Trophoblast cell (in vitro differentiated cells and primary cell): ENCODE results near the gene FRMD6.

Source experiments
- DNase-seq, 2 donors: peaks; one replicate each; pipeline ENCODE4 v3.0.0-alpha.2; 2016
- H2AFZ ChIP-seq: 2 replicates; pipeline ENCODE4 v1.6.1; 2013; ENCODE audit warnings: low read length, moderate library complexity, mild to moderate bottlenecking; ENCODE audit not compliant: insufficient read depth, poor library complexity
- H2AK5ac ChIP-seq: 2 replicates; pipeline ENCODE4 v1.6.1; 2013; ENCODE audit warnings: mild to moderate bottlenecking, low read length
- H2BK120ac ChIP-seq: 2 replicates; pipeline ENCODE4 v1.6.1; 2013; ENCODE audit warnings: low read length, mild to moderate bottlenecking, moderate library complexity; ENCODE audit not compliant: insufficient read depth, poor library complexity
- H2BK12ac ChIP-seq: 2 replicates; pipeline ENCODE4 v1.6.1; 2013; ENCODE audit warnings: mild to moderate bottlenecking, low read length, moderate library complexity
- H2BK5ac ChIP-seq: 2 replicates; pipeline ENCODE4 v1.6.1; 2013; ENCODE audit warnings: low read length, low read depth, moderate library complexity, mild to moderate bottlenecking; ENCODE audit not compliant: poor library complexity
- H3K14ac ChIP-seq: 2 replicates; pipeline ENCODE4 v1.6.1; 2013; ENCODE audit warnings: mild to moderate bottlenecking, low read length
- H3K18ac ChIP-seq: 2 replicates; pipeline ENCODE4 v1.6.1; 2013; ENCODE audit warnings: mild to moderate bottlenecking, low read length
- H3K23ac ChIP-seq: 2 replicates; pipeline ENCODE4 v1.6.1; 2013; ENCODE audit warnings: low read length
- H3K27ac ChIP-seq: 2 replicates; pipeline ENCODE4 v1.5.1; 2013; ENCODE audit warnings: low read depth, mild to moderate bottlenecking, inconsistent platforms, low read length, moderate library complexity
- H3K27me3 ChIP-seq: 2 replicates; pipeline ENCODE4 v1.6.1; 2013; ENCODE audit warnings: inconsistent platforms, mild to moderate bottlenecking, low read length, moderate library complexity; ENCODE audit not compliant: insufficient read depth
- H3K36me3 ChIP-seq, 2 experiments: 1 replicate in 1 of 2; 2 replicates in 1 of 2; pipeline ENCODE4 v1.6.1; 2013; ENCODE audit warnings: low read length in 2 of 2, mild to moderate bottlenecking in 2 of 2, moderate library complexity in 1 of 2; ENCODE audit not compliant: insufficient read depth in 2 of 2, control insufficient read depth in 1 of 2
- H3K4ac ChIP-seq: 2 replicates; pipeline ENCODE4 v1.6.1; 2013; ENCODE audit warnings: low read depth, mild to moderate bottlenecking, low read length, moderate library complexity
- H3K4me1 ChIP-seq, 2 experiments: 1 replicate in 1 of 2; 2 replicates in 1 of 2; pipeline ENCODE4 v1.6.1; 2013; ENCODE audit warnings: low read length in 2 of 2, mild to moderate bottlenecking in 2 of 2, moderate library complexity in 1 of 2; ENCODE audit not compliant: insufficient read depth in 2 of 2, control insufficient read depth in 1 of 2
- H3K4me2 ChIP-seq: 2 replicates; pipeline ENCODE4 v1.6.1; 2013; ENCODE audit warnings: inconsistent platforms, mild to moderate bottlenecking, low read length, moderate library complexity
- H3K4me3 ChIP-seq: 2 replicates; pipeline ENCODE4 v1.5.1; 2013; ENCODE audit warnings: mild to moderate bottlenecking, low read depth, low read length, inconsistent platforms
- H3K79me1 ChIP-seq: one replicate; pipeline ENCODE4 v1.6.1; 2013; ENCODE audit warnings: low read length
- H3K79me2 ChIP-seq: 2 replicates; pipeline ENCODE4 v1.6.1; 2013; ENCODE audit warnings: low read length, mild to moderate bottlenecking; ENCODE audit not compliant: control insufficient read depth, insufficient read depth, poor library complexity
- H3K9ac ChIP-seq: 2 replicates; pipeline ENCODE4 v1.6.1; 2013; ENCODE audit warnings: mild to moderate bottlenecking, low read length
- H3K9me3 ChIP-seq: 2 replicates; pipeline ENCODE4 v1.6.1; 2013; ENCODE audit warnings: low read depth, mild to moderate bottlenecking, control low read depth, inconsistent platforms, low read length; ENCODE audit not compliant: insufficient read depth
- H4K12ac ChIP-seq: 2 replicates; pipeline ENCODE4 v1.6.1; 2013; ENCODE audit warnings: low read depth, mild to moderate bottlenecking, low read length, moderate library complexity
- H4K8ac ChIP-seq: 2 replicates; pipeline ENCODE4 v1.6.1; 2013; ENCODE audit warnings: low read depth, mild to moderate bottlenecking, low read length, moderate library complexity
- H4K91ac ChIP-seq: one replicate; pipeline ENCODE4 v1.6.1; 2013; ENCODE audit warnings: low read depth, mild to moderate bottlenecking, low read length, moderate library complexity
- WGBS: extraction: QIAGEN DNeasy Blood & Tissue Kit; methylation state at CpG from one replicate; pipeline ENCODE4 v1.1.7; 2013; ENCODE audit warnings: missing lambda C conversion rate; ENCODE audit not compliant: insufficient read length, insufficient coverage; ENCODE audit errors: extremely low coverage; 5-methylcytosine and 5-hydroxymethylcytosine counted together

Gene FRMD6

DNA sequence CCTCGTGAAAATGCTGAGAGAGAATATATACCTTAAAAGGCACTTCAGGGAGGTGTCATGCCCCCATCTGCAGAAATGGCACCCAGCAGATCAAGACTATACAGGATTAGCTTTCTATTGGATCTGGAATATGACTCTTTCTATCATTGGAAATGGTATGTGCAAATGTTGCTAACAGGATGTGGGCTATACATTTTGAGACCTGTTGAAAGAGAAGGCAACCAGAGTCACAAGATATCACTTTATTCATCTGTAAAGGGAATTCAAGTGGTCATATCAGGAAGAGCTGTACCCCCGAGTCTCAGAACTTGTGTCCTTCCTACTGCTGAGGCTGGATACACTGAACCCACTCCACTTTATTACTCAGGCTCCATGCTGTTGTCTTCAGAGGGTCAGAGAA is 46.1 kb upstream of the FRMD6 start:
- Histone ChIP-seq H2AFZ (no peak overlapping the region), H3K79me2 (peaks cover 3% of the 10 kb centered on the region), H2BK120ac (peak overlapping the region; percentile 14), H3K18ac (no peak overlapping the region), H3K4ac (no peak overlapping the region), H2AK5ac (peak overlapping the region; percentile 51), H3K23ac (no peak overlapping the region), H4K8ac (no peak overlapping the region), H3K4me1 (peaks cover 21 to 41% of the 10 kb centered on the region in 2 experiments), H3K9ac (no peak overlapping the region), H3K14ac (peak overlapping the region; percentile 35), H3K27me3 (no peaks in the 10 kb centered on the region), H4K12ac (no peak overlapping the region), H3K4me3 (no peak overlapping the region), H4K91ac (peak overlapping the region; percentile 66), H3K9me3 (no peaks in the 10 kb centered on the region), H2BK5ac (no peak overlapping the region), H2BK12ac (peak overlapping the region; percentile 82), H3K27ac (no peak overlapping the region), H3K79me1 (peaks cover 38% of the 10 kb centered on the region), H3K36me3 (no peaks in the 10 kb centered on the region), H3K4me2 (no peak overlapping the region)
- no CpG with 5 or more reads among the region's 2 CpGs for WGBS
- DNase-seq: no peak

DNA sequence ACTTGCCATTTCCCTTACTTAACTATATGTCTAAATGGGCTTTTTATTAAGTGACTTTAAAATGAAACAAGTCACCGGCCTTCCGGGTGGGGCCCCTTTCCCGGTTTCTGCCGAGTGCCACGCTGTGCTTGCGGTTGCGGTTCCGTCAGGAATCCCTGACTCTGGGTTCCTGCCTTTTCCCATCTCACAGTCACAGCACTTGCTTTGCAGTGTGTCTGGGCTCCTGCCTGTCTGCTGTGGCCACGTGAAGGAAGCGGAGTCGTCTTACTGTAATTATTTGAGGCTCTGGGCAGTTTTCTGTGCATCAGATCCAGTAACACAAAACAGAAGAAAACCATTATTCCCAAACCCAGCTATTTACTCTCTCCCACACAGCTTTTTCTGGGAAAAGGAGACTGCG is 44.0 kb upstream of the FRMD6 start:
- no peak overlapping the region for H3K23ac ChIP-seq
- H2BK12ac ChIP-seq: no peak overlapping the region
- H3K27me3 ChIP-seq: no peaks in the 10 kb centered on the region
- H2BK5ac ChIP-seq: peak overlapping the region; percentile 78
- H4K8ac ChIP-seq: no peak overlapping the region
- peak overlapping the region; percentile 93 for H3K27ac ChIP-seq
- H4K91ac ChIP-seq: peak overlapping the region; percentile 82
- peak overlapping the region; percentile 37 for H3K4me2 ChIP-seq
- H3K18ac ChIP-seq: no peak overlapping the region
- no peak overlapping the region for H3K4ac ChIP-seq
- H2BK120ac ChIP-seq: peak overlapping the region; percentile 67
- H3K79me2 ChIP-seq: peaks cover 3% of the 10 kb centered on the region
- H3K9ac ChIP-seq: no peak overlapping the region
- H4K12ac ChIP-seq: no peak overlapping the region
- no peaks in the 10 kb centered on the region for H3K9me3 ChIP-seq
- no peak overlapping the region for H3K4me3 ChIP-seq
- H2AK5ac ChIP-seq: no peak overlapping the region
- H3K14ac ChIP-seq: no peak overlapping the region
- H3K4me1 ChIP-seq: peaks cover 21 to 41% of the 10 kb centered on the region in 2 experiments
- WGBS: no CpG with 5 or more reads among the region's 12 CpGs
- no peak for DNase-seq
- no peak overlapping the region for H2AFZ ChIP-seq
- H3K79me1 ChIP-seq: peaks cover 36% of the 10 kb centered on the region
- H3K36me3 ChIP-seq: no peaks in the 10 kb centered on the region

- peak overlapping the region; percentile 28 for H2AK5ac ChIP-seq
- H3K14ac ChIP-seq: peak overlapping the region; percentile 11
- H4K8ac ChIP-seq: no peak overlapping the region
- no peak for DNase-seq
- H2BK12ac ChIP-seq: peak overlapping the region; percentile 61
- no peaks in the 10 kb centered on the region for H3K27me3 ChIP-seq
- no peaks in the 10 kb centered on the region for H3K36me3 ChIP-seq
- H3K23ac ChIP-seq: no peak overlapping the region
- WGBS: no CpG with 5 or more reads among the region's 8 CpGs
- no peak overlapping the region for H4K12ac ChIP-seq
- H3K4me1 ChIP-seq: peaks cover 16 to 35% of the 10 kb centered on the region in 2 experiments
- H3K79me1 ChIP-seq: peaks cover 32% of the 10 kb centered on the region
- peak overlapping the region; percentile 57 for H2BK5ac ChIP-seq
- H3K79me2 ChIP-seq: peaks cover 3% of the 10 kb centered on the region
- no peak overlapping the region for H3K27ac ChIP-seq
- H3K4me2 ChIP-seq: no peak overlapping the region
- H3K18ac ChIP-seq: no peak overlapping the region
- peak overlapping the region; percentile 22 for H3K4ac ChIP-seq
- H3K9me3 ChIP-seq: no peaks in the 10 kb centered on the region
- peak overlapping the region; percentile 58 for H4K91ac ChIP-seq
- no peak overlapping the region for H3K9ac ChIP-seq
- peak overlapping the region; percentile 74 for H2BK120ac ChIP-seq
- H3K4me3 ChIP-seq: no peak overlapping the region
- H2AFZ ChIP-seq: no peak overlapping the region
These were observed 42.3 kb upstream of the FRMD6 start for GRCh38 chr14:51609251-51609954.

GRCh38 chr14:51609955-51610283 is 41.8 kb upstream of the FRMD6 start:
- Histone ChIP-seq H3K79me1 (peaks cover 28% of the 10 kb centered on the region), H3K9ac (no peak overlapping the region), H3K23ac (no peak overlapping the region), H2BK5ac (peak overlapping the region; percentile 57), H3K36me3 (no peaks in the 10 kb centered on the region), H2AFZ (no peak overlapping the region), H3K18ac (peak overlapping the region; percentile 2), H3K4me3 (no peak overlapping the region), H3K4me2 (no peak overlapping the region), H3K79me2 (peaks cover 3% of the 10 kb centered on the region), H3K27me3 (no peaks in the 10 kb centered on the region), H3K9me3 (no peaks in the 10 kb centered on the region), H3K4me1 (peaks cover 16 to 30% of the 10 kb centered on the region in 2 experiments), H2BK120ac (peak overlapping the region; percentile 26), H4K91ac (no peak overlapping the region), H4K8ac (no peak overlapping the region), H3K27ac (no peak overlapping the region), H2AK5ac (no peak overlapping the region), H3K4ac (no peak overlapping the region), H4K12ac (no peak overlapping the region), H3K14ac (peak overlapping the region; percentile 6), H2BK12ac (peak overlapping the region; percentile 52)
- no peak for DNase-seq
- WGBS: no CpG with 5 or more reads among the region's 5 CpGs
